ENCODE data around the gene RTN4RL1.

The RTN4RL1 gene, protein sequence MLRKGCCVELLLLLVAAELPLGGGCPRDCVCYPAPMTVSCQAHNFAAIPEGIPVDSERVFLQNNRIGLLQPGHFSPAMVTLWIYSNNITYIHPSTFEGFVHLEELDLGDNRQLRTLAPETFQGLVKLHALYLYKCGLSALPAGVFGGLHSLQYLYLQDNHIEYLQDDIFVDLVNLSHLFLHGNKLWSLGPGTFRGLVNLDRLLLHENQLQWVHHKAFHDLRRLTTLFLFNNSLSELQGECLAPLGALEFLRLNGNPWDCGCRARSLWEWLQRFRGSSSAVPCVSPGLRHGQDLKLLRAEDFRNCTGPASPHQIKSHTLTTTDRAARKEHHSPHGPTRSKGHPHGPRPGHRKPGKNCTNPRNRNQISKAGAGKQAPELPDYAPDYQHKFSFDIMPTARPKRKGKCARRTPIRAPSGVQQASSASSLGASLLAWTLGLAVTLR

GRCh38 chr17:2025220-2025621, at the start of gene RTN4RL1:
TSS of gene RTN4RL1 (minus strand) at chr17:2025334. CDS start at chr17:2024865, 469 bp downstream.
- DNase-seq, result peak; percentile 88

- no peak for DNase-seq
Measured at GRCh38 chr17:2074919-2075318, 49.8 kb upstream of the RTN4RL1 start.

DNA sequence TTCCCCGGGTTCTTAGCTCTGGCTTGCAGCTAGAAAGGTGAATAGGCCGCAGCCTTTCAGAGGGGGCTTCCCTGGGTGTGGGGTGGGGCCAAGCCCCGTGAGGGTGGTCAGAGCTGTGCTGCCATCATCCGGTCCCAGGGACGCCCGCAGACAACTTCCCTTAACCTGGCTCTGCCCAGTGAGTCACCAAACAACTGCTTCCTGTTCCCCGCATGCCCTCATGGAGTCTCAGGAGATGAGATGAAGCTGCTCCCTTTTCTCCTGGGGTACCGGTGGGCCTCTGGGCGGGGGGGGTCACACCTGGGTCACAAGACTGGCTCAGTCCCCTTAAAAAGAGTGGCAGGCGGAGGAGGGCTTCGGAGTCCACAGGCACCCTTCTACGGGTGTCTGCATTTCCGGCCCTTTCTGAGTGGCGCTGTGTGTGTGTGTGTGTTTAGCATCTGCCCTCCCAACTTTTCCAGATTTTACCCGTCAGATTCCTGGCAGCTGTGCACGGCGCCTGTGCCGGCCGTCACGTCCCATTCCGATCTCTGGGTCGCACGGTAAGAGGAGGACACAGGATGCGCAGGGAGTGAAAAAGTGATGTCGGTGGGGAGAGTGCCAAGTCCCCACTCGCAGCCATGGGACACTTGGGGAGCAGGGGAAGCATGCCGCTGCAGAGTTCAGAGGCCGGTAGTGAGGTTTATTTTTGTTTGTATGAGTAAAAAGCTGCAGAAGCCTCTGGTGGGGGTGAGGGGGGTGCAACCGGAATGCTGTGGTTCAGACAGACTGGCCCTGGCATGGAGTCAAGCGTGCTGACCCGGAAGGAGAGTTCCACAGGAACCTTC, 46.5 kb upstream of the RTN4RL1 start:
- no peak for DNase-seq

GRCh38 chr17:2071024-2071385, 45.9 kb upstream of the RTN4RL1 start:
- no peak for DNase-seq

- DNase-seq, result no peak
Measured at GRCh38 chr17:2070241-2071023, 45.3 kb upstream of the RTN4RL1 start.

GRCh38 chr17:2068519-2069051, 43.5 kb upstream of the RTN4RL1 start:
- DNase-seq, result no peak

DNA sequence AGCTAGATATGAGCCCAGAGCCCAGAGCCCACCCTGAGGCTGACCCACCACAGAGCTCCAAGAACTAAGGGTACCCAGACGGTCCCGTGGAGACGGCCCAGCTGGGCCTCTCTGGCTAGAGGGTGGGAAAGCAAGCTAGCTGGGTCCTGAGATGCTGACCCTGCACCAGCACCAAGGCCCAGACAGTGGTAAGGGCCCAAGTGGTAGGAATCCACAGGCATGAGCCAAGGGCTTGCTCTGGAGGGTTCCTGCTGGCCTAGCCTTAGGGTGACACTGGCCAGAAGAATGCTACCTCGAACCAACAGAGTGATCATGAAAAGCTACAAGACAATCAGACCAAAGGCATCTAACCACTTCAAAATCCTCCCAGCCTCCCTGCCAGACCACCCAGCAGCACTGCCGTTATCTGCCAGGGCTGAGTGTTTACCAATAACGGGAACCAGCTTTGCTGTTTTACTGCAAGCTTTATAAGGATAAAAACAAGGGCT, 42.9 kb upstream of the RTN4RL1 start:
- DNase-seq, result no peak

GRCh38 chr17:2067608-2068024, 42.5 kb upstream of the RTN4RL1 start:
- no peak for DNase-seq

GRCh38 chr17:2067048-2067561, 42.0 kb upstream of the RTN4RL1 start:
- no peak for DNase-seq

- DNase-seq, result no peak
Measured at GRCh38 chr17:2065949-2066400, 40.8 kb upstream of the RTN4RL1 start.

DNA sequence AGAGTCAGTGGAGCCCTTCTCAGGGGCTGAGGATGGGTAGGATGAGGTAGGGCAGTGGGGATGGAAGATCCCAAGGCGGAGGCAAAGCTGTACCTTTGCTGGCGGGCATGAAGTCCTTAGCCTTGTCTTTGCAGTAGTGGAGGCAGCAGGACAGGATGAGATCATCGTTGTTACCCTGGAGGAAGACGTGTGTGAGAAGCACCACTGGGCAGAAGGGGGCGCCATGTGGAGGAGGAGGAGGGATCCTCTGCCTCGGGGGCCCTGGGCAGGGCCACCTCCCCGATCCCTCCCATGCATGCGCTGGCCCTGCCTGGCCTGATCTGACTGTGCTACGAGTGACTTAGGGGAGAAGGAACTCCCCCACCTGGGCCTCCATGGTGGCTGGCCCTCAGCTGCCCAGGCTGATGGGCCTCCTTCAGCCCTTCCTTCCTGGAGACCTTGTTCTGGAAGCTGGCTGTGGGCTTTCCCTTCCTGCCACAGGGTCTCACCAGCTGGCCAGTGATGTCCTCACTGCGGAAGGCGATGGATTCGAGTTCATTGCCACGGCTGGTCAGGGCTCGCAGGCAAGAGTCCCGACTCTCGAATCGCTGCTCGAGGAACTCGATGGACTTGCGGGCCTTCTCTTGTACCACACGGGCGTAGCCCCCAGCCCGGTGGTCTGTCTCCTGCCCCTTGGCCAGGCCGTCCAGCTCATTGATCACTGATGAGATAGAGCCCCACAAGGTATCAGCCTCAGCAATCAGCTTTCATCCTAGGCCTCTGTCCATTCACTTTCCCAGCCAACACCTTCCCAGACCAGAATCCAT, 40.0 kb upstream of the RTN4RL1 start:
- DNase-seq, result no peak

DNA sequence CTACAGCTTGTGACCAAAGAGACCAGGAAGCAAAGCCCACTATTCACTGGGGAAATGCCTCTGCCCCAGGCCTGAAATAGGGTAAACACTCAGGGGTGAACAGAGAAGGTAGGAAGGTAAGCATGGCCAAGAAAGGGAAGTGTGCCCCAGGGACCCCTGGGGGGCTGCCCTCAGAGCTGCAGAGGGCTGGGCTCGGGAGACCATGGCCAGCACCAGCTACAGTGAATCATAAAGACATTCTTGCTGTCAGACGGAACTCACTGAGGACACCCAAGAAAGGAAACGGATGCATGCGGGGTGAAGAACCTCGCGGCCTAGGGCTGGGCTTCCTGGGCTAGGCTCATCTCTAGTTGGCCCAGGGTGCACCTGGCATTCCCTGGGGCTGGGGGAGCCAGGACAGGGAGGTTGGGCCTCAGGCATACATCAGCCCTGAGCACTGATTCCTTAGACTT, 39.4 kb upstream of the RTN4RL1 start:
- no peak for DNase-seq

DNA sequence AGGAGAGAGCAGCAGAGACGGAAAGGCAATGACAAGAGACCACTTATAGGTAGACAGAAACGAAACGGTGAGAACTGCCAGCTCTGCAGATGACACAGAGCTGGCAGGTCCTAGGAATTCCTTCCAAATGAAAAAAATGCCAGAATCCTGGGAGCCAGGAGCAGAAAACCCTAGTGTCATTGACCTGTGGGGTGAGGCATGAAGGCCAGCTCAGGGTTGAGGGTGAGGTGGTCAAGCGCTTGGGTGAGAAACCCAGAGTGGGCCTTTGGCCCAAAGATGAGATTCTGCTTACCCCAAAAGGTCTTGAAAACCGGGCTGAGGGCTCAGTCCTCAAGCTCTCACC, 39.0 kb upstream of the RTN4RL1 start:
- DNase-seq, result no peak

DNA sequence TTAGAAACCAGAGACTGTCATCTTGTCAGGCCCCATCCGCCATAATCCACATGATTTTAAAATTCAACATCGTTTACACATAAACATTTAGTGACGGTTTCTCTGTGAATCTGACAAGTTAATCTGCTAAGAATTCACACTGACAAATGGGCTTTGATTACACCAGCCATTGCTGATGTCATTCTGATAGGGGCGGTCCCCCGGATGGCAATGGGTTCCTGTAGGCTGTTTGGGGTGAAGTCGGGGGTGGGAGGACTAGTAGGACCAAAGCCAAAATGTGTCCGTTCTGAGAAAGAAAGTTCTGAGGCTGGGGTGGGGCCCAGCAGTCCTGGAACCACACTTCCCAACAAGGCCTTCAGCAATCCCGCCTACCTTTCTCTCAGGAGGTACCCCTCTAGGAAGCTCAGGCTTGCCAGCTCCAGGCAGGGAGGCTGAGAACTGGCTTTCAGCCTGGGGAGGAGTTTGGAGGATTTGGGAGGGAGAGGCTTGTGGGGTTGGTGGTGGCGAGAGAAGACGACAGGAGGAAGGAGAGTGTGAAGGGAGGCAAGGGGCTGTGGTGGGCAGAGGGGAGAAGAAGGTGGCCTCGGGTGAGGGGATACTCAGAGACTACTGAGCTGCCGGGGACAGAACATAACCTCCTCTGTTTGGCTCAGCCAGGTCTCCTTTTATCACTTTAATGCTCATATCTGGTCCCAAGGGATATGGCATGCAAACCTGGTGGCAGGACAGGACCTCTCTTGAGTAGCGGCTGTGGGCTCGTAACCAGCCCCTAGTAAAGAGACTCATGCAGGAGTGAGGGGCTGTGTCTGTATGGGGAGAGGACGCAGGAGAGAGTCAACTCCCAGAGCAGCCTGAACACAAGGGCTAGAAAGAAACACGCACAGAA, 38.4 kb upstream of the RTN4RL1 start:
- DNase-seq, result no peak

DNA sequence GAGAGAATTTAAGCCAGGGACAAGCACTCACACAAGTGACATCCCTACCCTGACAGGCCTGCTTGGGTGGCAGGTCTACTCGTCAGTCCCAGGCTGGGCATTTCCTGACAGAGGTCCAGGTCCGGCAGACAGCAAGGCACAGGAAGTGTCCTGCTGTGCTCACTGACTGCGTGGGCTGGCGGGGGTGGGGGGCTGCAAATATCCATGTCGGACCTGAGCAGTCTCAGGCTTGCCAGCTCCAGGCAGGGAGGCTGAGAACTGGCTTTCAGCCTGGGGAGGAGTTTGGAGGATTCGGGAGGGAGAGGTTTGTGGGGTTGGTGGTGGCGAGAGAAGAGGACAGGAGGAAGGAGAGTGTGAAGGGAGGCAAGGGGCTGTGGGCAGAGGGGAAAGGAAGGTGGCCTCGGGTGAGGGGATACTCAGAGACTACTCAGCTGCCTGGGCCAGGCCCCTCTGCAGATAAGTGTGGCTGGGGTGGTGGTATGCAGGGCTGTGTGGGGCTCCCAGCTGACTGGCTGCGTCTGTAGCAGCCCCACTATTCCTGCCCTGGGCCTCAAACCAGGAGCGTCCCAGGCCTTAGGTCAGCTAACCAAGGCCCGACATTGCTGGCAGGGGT, 37.5 kb upstream of the RTN4RL1 start:
- DNase-seq, result no peak

DNA sequence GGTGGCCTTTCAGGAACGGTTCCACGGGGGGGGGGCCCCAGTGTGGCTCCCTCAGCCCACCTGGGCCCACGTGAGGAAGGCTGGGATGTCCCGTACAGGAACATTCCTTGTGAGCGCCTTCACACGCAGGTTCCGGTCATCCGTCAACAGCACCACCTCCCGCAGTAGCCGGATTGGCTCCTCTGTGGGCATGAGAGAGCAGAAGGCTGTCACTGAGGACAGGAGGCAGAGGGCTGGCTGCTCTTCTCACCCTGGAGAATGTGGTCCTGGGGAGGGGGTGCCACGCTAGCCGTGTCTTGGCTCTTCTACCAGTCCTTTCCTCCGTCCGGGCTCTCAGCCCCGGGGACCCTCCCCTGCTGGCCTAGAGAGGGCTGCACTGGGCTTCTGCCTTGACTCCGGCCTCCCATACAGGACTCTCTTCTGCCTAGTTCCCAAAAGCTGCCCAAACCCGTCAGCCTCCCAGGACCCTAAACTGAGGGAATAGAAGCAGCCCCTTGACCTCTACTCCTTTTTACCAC, 36.4 kb upstream of the RTN4RL1 start:
- no peak for DNase-seq

- no peak for DNase-seq
Measured at GRCh38 chr17:2060681-2061440, 35.7 kb upstream of the RTN4RL1 start.

GRCh38 chr17:2060385-2060658, 35.2 kb upstream of the RTN4RL1 start:
- no peak for DNase-seq

Measured in NCI-H1436 (cell line).